ENCODE data around the gene R3HDML. TPM values are rescaled to one million over a fixed set of nuclear protein-coding genes. Genes with fewer than 3 reads are reported as not detected.

The R3HDML gene
- total and polyA plus RNA-seq, 9 of the 15 experiments (the other 6 are each of a cell fraction or from before 2014, with no cell fraction given) = not detected

GRCh38 chr20:44361021-44361420, 24.2 kb downstream of the R3HDML start:
- no peaks in the 10 kb centered on the region for H3K79me2 ChIP-seq (ENCODE audit: control insufficient read depth, insufficient read depth, low read length)
- POLR2A ChIA-PET = interaction anchor here (0.7 kb wide), 1 partner anchor 28 kb away, joined by 3 read pairs; no protein-coding TSS in a partner anchor

GRCh38 chr20:44362466-44362940, 25.7 kb downstream of the R3HDML start:
- no peak for TF ChIP-seq ZNF830 (CRISPR knock-in tag; IDR thresholded peaks at IDR 0.05)
- TF ChIP-seq MCM3 (IDR thresholded peaks at IDR 0.05) = no peak
- TF ChIP-seq CHD4 (IDR thresholded peaks at IDR 0.05; ENCODE audit: insufficient read depth, insufficient replicate concordance, low read depth, low read length, poor library complexity, severe bottlenecking) = no peak
- no peak for TF ChIP-seq MAFG (tag; conservative IDR thresholded peaks at IDR 0.05)
- no peak for TF ChIP-seq XRCC3 (IDR thresholded peaks at IDR 0.05)
- no peak for TF ChIP-seq ZBTB5 (IDR thresholded peaks at IDR 0.05)
- TF ChIP-seq MBD1 (CRISPR knock-in tag; IDR thresholded peaks at IDR 0.05) = no peak
- TF ChIP-seq ZBED1 (IDR thresholded peaks at IDR 0.05) = no peak
- TF ChIP-seq FOXP1 (CRISPR knock-in tag; IDR thresholded peaks at IDR 0.05) = no peak
- TF ChIP-seq BACH1 (tag; IDR thresholded peaks at IDR 0.05) = no peak
- peaks cover 0 to 9% of the 10 kb centered on the region in 2 experiments; a peak in 1 of 5 replicates for H3K27me3 ChIP-seq (ENCODE audit: control insufficient read depth in 2 of 2, insufficient read depth in 2 of 2, low read length in 2 of 2)
- H3K9me3 ChIP-seq (replicated peaks; ENCODE audit: control insufficient read depth, insufficient read depth, low read depth, low read length) = no peaks in the 10 kb centered on the region
- no peak overlapping the region for H3K4me3 ChIP-seq
- 2% methylated on average over 3 of the region's 4 CpGs for WGBS (ENCODE audit: insufficient coverage, low coverage, missing lambda C conversion rate)
- POLR2A ChIA-PET = no interaction called here
- ATAC-seq = no peak
- no peak overlapping the region for H3K9ac ChIP-seq (ENCODE audit: insufficient read depth in 1 of 2, low read depth in 2 of 2, low read length in 2 of 2)
- intact Hi-C loops (cut with micrococcal nuclease) (no loop called here), in situ Hi-C loops (cut with MboI) (no loop called here)
- H3K27ac ChIP-seq (ENCODE audit: extremely low read depth, low read depth, low read length) = no peak overlapping the region
- H4K20me1 ChIP-seq (replicated peaks; ENCODE audit: control insufficient read depth, insufficient read depth, low read length) = no peaks in the 10 kb centered on the region; the same call in 1 of the 2 replicates
- FAIRE-seq = no peak
- H3K4me2 ChIP-seq (ENCODE audit: insufficient read depth, low read length) = no peak overlapping the region
- no peaks in the 10 kb centered on the region for H3K9me1 ChIP-seq (ENCODE audit: control insufficient read depth, insufficient read depth, low read length)
- DNase-seq (ENCODE audit: extremely low read depth in 1 of 4, low spot score in 3 of 4) = no peak
- CTCF ChIA-PET (ENCODE audit: low intra/inter-chr PET ratio) = no interaction called here
- no peaks in the 10 kb centered on the region for H3K79me2 ChIP-seq (ENCODE audit: control insufficient read depth, insufficient read depth, low read length)
- H3K4me1 ChIP-seq (replicated peaks in 1 of 2; ENCODE audit: control insufficient read depth in 2 of 2, insufficient read depth in 2 of 2, low read length in 2 of 2) = no peaks in the 10 kb centered on the region
- no peaks in the 10 kb centered on the region for H3K36me3 ChIP-seq (ENCODE audit: control insufficient read depth, insufficient read depth, low read length)
- BruUV-seq (replicated peaks) = no TSS peak
- no peak overlapping the region for H2AFZ ChIP-seq (ENCODE audit: low read depth, low read length)

More at GRCh38 chr20:44361021-44361420, 24.2 kb downstream of the R3HDML start:
- DNase-seq (ENCODE audit: extremely low read depth in 1 of 4, low spot score in 3 of 4) (no peak), FAIRE-seq (no peak), ATAC-seq (no peak)
- intact Hi-C loops (cut with micrococcal nuclease) (no loop called here), in situ Hi-C loops (cut with MboI) (no loop called here)
- no peak overlapping the region for H3K27ac ChIP-seq (ENCODE audit: extremely low read depth, low read depth, low read length)
- H3K36me3 ChIP-seq (ENCODE audit: control insufficient read depth, insufficient read depth, low read length) = no peaks in the 10 kb centered on the region
- no peaks in the 10 kb centered on the region; the same call in 1 of the 2 replicates for H4K20me1 ChIP-seq (replicated peaks; ENCODE audit: control insufficient read depth, insufficient read depth, low read length)
- H3K4me1 ChIP-seq (replicated peaks in 1 of 2; ENCODE audit: control insufficient read depth in 2 of 2, insufficient read depth in 2 of 2, low read length in 2 of 2) = peaks cover 0 to under 1% of the 10 kb centered on the region in 2 experiments; a peak in 1 of 5 replicates
- no peak overlapping the region for H3K4me3 ChIP-seq
- CTCF ChIA-PET (ENCODE audit: low intra/inter-chr PET ratio) = no interaction called here
- BruUV-seq (replicated peaks) = no TSS peak
- no peaks in the 10 kb centered on the region for H3K9me3 ChIP-seq (replicated peaks; ENCODE audit: control insufficient read depth, insufficient read depth, low read depth, low read length)
- no peak overlapping the region for H2AFZ ChIP-seq (ENCODE audit: low read depth, low read length)
- WGBS (ENCODE audit: insufficient coverage, low coverage, missing lambda C conversion rate) = 0% methylated on average over 3 of the region's 3 CpGs
- TF ChIP-seq KLF10 (CRISPR knock-in tag; IDR thresholded peaks at IDR 0.05) (no peak), ZNF583 (CRISPR knock-in tag; IDR thresholded peaks at IDR 0.05) (no peak), TEAD4 (IDR thresholded peaks at IDR 0.05; ENCODE audit: low read length) (no peak), TEAD4 (CRISPR knock-in tag; IDR thresholded peaks at IDR 0.05; ENCODE audit: borderline replicate concordance) (no peak)
- no peak overlapping the region for H3K9ac ChIP-seq (ENCODE audit: insufficient read depth in 1 of 2, low read depth in 2 of 2, low read length in 2 of 2)
- H3K9me1 ChIP-seq (ENCODE audit: control insufficient read depth, insufficient read depth, low read length) = no peaks in the 10 kb centered on the region
- peaks cover 1 to 20% of the 10 kb centered on the region in 2 experiments for H3K27me3 ChIP-seq (ENCODE audit: control insufficient read depth in 2 of 2, insufficient read depth in 2 of 2, low read length in 2 of 2)
- H3K4me2 ChIP-seq (ENCODE audit: insufficient read depth, low read length) = no peak overlapping the region

All from K562 (cell line).